ENCODE data around the gene IGF2. TPM values are rescaled to one million over a fixed set of nuclear protein-coding genes. Genes with fewer than 3 reads are reported as not detected.

Gene IGF2
- polyA plus RNA-seq, 1 donor from 2014 or later, result not detected

DNA sequence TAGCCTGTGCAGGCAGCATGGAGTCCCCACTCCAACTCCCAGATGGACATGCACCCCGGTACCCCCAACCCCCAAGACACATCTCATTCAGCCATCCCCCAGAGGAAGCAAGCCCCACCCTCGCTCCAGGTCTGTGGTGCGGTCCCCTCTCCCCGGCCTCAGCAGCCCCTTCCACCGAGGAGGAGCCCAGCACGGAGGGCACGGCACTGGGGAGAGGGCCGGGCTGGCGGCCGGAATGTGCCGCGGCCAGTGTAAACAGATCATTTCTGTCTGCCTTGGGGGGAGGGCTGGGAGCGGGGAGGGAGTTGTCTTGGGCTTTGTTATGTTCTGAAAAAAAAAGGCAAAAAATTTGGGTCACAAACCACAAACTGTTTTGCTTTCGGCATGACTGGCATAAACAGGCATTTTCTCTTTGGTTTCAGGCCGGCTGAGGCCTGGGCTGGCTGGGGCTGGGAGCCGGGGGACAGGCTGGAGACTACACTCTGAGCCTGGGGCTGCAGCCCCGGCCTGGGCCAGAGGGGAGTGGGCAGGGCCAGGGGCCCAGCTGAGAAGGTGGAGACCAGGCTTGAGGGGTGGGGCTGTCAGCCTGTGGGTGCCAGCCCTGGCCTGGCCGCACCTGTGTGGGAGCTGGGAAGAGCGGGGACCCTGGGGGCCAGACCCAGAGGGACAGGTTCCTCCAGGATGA lies 16.8 kb downstream of the IGF2 start:
- no peak overlapping the region for H3K9ac ChIP-seq (ENCODE audit: low read length)
- no peaks in the 10 kb centered on the region for H3K27me3 ChIP-seq (ENCODE audit: insufficient read depth, low read depth, low read length)
- H4K20me1 ChIP-seq (ENCODE audit: insufficient read depth), result no peaks in the 10 kb centered on the region
- H3K4me2 ChIP-seq (ENCODE audit: low read length), result no peak overlapping the region
- H3K9me3 ChIP-seq (ENCODE audit: low read length), result no peaks in the 10 kb centered on the region
- no peaks in the 10 kb centered on the region for H3K36me3 ChIP-seq (ENCODE audit: insufficient read depth, low read length)
- TF ChIP-seq RAD21 (conservative IDR thresholded peaks at IDR 0.05) (no peak), EP300 (conservative IDR thresholded peaks at IDR 0.05; ENCODE audit: poor library complexity, severe bottlenecking) (no peak), POLR2AphosphoS5 (IDR thresholded peaks at IDR 0.05) (no peak), SMC3 (conservative IDR thresholded peaks at IDR 0.05; ENCODE audit: poor library complexity) (no peak), TAF1 (IDR thresholded peaks at IDR 0.05; ENCODE audit: low read depth) (no peak), MXI1 (conservative IDR thresholded peaks at IDR 0.05; ENCODE audit: poor library complexity, severe bottlenecking) (no peak), EZH2 (IDR thresholded peaks at IDR 0.05; ENCODE audit: borderline replicate concordance, insufficient read depth, low read length, poor library complexity, severe bottlenecking) (no peak)
- TF ChIP-seq, protein P1, sequence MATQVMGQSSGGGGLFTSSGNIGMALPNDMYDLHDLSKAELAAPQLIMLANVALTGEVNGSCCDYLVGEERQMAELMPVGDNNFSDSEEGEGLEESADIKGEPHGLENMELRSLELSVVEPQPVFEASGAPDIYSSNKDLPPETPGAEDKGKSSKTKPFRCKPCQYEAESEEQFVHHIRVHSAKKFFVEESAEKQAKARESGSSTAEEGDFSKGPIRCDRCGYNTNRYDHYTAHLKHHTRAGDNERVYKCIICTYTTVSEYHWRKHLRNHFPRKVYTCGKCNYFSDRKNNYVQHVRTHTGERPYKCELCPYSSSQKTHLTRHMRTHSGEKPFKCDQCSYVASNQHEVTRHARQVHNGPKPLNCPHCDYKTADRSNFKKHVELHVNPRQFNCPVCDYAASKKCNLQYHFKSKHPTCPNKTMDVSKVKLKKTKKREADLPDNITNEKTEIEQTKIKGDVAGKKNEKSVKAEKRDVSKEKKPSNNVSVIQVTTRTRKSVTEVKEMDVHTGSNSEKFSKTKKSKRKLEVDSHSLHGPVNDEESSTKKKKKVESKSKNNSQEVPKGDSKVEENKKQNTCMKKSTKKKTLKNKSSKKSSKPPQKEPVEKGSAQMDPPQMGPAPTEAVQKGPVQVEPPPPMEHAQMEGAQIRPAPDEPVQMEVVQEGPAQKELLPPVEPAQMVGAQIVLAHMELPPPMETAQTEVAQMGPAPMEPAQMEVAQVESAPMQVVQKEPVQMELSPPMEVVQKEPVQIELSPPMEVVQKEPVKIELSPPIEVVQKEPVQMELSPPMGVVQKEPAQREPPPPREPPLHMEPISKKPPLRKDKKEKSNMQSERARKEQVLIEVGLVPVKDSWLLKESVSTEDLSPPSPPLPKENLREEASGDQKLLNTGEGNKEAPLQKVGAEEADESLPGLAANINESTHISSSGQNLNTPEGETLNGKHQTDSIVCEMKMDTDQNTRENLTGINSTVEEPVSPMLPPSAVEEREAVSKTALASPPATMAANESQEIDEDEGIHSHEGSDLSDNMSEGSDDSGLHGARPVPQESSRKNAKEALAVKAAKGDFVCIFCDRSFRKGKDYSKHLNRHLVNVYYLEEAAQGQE (IDR thresholded peaks at IDR 0.05; ENCODE audit: borderline replicate concordance), result no peak
- TF ChIP-seq, protein P2, sequence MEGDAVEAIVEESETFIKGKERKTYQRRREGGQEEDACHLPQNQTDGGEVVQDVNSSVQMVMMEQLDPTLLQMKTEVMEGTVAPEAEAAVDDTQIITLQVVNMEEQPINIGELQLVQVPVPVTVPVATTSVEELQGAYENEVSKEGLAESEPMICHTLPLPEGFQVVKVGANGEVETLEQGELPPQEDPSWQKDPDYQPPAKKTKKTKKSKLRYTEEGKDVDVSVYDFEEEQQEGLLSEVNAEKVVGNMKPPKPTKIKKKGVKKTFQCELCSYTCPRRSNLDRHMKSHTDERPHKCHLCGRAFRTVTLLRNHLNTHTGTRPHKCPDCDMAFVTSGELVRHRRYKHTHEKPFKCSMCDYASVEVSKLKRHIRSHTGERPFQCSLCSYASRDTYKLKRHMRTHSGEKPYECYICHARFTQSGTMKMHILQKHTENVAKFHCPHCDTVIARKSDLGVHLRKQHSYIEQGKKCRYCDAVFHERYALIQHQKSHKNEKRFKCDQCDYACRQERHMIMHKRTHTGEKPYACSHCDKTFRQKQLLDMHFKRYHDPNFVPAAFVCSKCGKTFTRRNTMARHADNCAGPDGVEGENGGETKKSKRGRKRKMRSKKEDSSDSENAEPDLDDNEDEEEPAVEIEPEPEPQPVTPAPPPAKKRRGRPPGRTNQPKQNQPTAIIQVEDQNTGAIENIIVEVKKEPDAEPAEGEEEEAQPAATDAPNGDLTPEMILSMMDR (IDR thresholded peaks at IDR 0.05; ENCODE audit: poor library complexity, severe bottlenecking), result no peak
- H3K27ac ChIP-seq (ENCODE audit: low read length), result no peak overlapping the region
- H3K79me2 ChIP-seq (replicated peaks; ENCODE audit: insufficient read depth, low read length), result no peaks in the 10 kb centered on the region
- H3K9me2 ChIP-seq (ENCODE audit: insufficient read depth, low read length), result no peaks in the 10 kb centered on the region
- H3F3A ChIP-seq (ENCODE audit: insufficient read depth, low read length, poor library complexity, severe bottlenecking), result no peaks in the 10 kb centered on the region
- H3K4me3 ChIP-seq (ENCODE audit: low read length), result no peak overlapping the region
- no peak overlapping the region for H2AFZ ChIP-seq (ENCODE audit: low read depth, low read length)

DNA sequence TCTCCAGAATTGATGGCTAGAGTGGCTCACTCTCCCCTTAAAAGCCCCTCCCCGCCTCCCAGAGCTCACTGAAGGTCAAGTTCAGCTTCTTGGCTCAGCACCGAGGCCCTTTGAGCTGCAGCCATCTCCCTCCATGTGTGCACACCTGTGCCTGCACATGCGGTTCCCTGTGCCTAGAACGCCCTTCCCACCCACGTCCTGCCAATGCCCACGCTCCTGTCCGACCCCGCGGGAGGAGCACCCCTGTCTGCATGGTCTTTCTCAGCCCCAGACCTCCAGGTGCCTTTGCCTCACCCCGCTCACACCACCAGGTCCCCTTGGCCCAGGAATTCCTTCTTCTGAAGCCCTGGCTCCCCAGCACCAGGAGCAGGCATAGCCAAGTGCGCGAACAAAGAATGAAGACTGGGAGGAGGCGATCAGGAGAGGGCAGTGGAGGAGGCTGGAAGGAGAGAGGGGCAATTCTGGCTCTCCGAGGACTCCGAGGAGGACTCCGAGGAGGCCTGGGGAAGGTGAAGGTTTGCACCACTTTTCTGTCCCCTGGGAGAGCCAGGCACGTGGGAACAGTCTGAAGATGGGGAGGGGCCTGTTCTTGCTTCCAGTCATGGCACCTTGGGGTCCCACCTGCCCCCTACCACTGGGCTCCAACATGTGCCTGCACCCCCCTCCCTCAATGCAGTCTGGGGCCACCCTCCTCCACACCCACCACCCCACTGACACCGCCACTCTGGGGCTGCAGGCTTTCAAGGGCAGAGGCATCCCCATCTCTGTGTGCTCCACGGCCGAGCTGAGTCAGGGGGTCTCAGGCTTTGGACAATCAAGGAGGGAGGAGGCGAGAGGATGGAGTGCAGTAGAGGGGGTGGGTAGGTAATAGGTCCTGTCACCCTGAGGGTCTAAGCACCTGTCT lies 17.7 kb downstream of the IGF2 start:
- no peak for TF ChIP-seq SMC3 (conservative IDR thresholded peaks at IDR 0.05; ENCODE audit: poor library complexity)
- TF ChIP-seq RAD21 (conservative IDR thresholded peaks at IDR 0.05), result no peak
- TF ChIP-seq, protein P1 (IDR thresholded peaks at IDR 0.05; ENCODE audit: borderline replicate concordance), result no peak
- no peak for TF ChIP-seq EZH2 (IDR thresholded peaks at IDR 0.05; ENCODE audit: borderline replicate concordance, insufficient read depth, low read length, poor library complexity, severe bottlenecking)
- no peak for TF ChIP-seq EP300 (conservative IDR thresholded peaks at IDR 0.05; ENCODE audit: poor library complexity, severe bottlenecking)
- Histone ChIP-seq H3K27ac (ENCODE audit: low read length) (no peak overlapping the region), H3K9ac (ENCODE audit: low read length) (no peak overlapping the region), H4K20me1 (ENCODE audit: insufficient read depth) (no peaks in the 10 kb centered on the region), H3K4me3 (ENCODE audit: low read length) (no peak overlapping the region), H3K36me3 (ENCODE audit: insufficient read depth, low read length) (no peaks in the 10 kb centered on the region), H2AFZ (ENCODE audit: low read depth, low read length) (no peak overlapping the region), H3K27me3 (ENCODE audit: insufficient read depth, low read depth, low read length) (no peaks in the 10 kb centered on the region), H3K79me2 (replicated peaks; ENCODE audit: insufficient read depth, low read length) (no peaks in the 10 kb centered on the region), H3F3A (ENCODE audit: insufficient read depth, low read length, poor library complexity, severe bottlenecking) (no peaks in the 10 kb centered on the region), H3K4me2 (ENCODE audit: low read length) (no peak overlapping the region), H3K9me3 (ENCODE audit: low read length) (peaks cover 5% of the 10 kb centered on the region), H3K9me2 (ENCODE audit: insufficient read depth, low read length) (no peaks in the 10 kb centered on the region)
